HUES6 (cell line): Measurements from ENCODE around the gene CREB3L4.

Experiments
- H3K27ac ChIP-seq: 2 replicates; pipeline ENCODE4 v1.7.0; 2013; ENCODE audit warnings: low read depth, mild to moderate bottlenecking, low read length, inconsistent platforms
- H3K27me3 ChIP-seq: 2 replicates; pipeline ENCODE4 v1.6.1; 2013; ENCODE audit warnings: low read length; ENCODE audit not compliant: control insufficient read depth, insufficient read depth
- H3K36me3 ChIP-seq: 2 replicates; pipeline ENCODE4 v1.6.1; 2013; ENCODE audit warnings: low read length; ENCODE audit not compliant: control insufficient read depth, insufficient read depth
- H3K4me1 ChIP-seq: 2 replicates; pipeline ENCODE4 v1.6.1; 2013; ENCODE audit warnings: low read length; ENCODE audit not compliant: control insufficient read depth, insufficient read depth
- H3K4me3 ChIP-seq: 2 replicates; pipeline ENCODE4 v1.5.1; 2013; ENCODE audit warnings: low read depth, low read length
- H3K9ac ChIP-seq: one replicate; pipeline ENCODE4 v1.6.1; 2013; ENCODE audit warnings: mild to moderate bottlenecking, low read length
- H3K9me3 ChIP-seq: 2 replicates; pipeline ENCODE4 v1.6.1; 2013; ENCODE audit warnings: low read depth, low read length; ENCODE audit not compliant: control insufficient read depth, insufficient read depth

Gene CREB3L4

DNA sequence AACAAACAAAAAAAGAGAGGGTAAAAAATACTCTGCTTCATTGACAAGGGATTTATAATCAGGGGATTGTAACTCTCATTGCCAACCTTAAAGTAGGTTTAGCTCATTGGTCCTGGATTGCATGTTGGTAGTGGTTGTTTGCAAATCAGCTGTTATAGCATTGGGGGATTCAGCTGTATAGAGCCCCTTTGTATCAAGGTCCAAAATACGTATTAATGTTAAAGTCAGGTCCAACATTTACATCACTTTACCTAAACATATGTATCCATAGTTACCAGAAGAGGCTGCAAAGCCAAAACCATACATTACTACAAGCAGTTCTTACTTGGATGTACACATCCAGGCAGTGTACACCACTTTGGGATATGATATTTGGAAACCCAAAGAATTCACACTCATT lies 52.2 kb downstream of the CREB3L4 start:
- Histone ChIP-seq H3K9ac (no peak overlapping the region), H3K27me3 (no peaks in the 10 kb centered on the region), H3K36me3 (no peaks in the 10 kb centered on the region), H3K4me3 (no peak overlapping the region), H3K27ac (no peak overlapping the region), H3K9me3 (no peaks in the 10 kb centered on the region), H3K4me1 (no peaks in the 10 kb centered on the region)
